ENCODE results near the gene PCDHA11.

GRCh38 chr5:140822281-140822629 lies 46.5 kb upstream of the PCDHA11 start:
- TF ChIP-seq CTCF (IDR thresholded peaks at IDR 0.05; ENCODE audit: insufficient read depth, low read depth, low read length) (no peak), EZH2 (IDR thresholded peaks at IDR 0.05; ENCODE audit: insufficient read depth, low read length) (no peak)
